ENCODE results near the gene PSG7. TPM values are rescaled to one million over a fixed set of nuclear protein-coding genes. Genes with fewer than 3 reads are reported as not detected.
"Not testable (repeated sequence)": the region's sequence is repeated elsewhere in the genome, so short reads cannot be mapped to it uniquely, and the experiment has no call there.

Gene PSG7
- not detected for polyA plus RNA-seq (2012; ENCODE audit: missing spikeins)

GRCh38 chr19:42937107-42937506, at the start of gene PSG7:
PSG7 (minus strand) TSS chr19:42937207; CDS start chr19:42937076, 131 bp downstream.
- FAIRE-seq; DNase-seq (ENCODE audit: insufficient read length): not testable (repeated sequence)

DNA sequence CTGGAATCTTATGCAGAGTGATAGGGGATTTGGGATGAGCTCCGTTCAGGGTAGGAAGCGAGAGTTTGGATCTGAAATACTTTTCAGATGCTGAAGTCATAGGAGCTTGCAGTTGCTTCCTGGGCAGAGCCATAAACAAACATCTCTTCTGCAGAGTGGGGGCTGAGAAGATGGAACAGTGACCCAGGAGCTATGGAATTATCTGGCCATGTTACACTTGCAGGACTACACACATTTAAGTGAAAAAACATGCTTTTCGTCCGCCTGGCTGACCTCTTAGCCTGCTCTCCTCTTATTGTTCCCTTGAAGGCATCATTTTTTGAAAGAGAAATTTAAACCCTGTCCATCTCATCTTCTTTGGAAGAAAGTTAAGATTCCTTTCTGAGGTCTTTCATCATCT, 48.6 kb upstream of the PSG7 start:
- no peak for TF ChIP-seq TAF1 (IDR thresholded peaks at IDR 0.05; ENCODE audit: borderline replicate concordance, low read depth, low read length)
- TF ChIP-seq POLR2AphosphoS5 (IDR thresholded peaks at IDR 0.05; ENCODE audit: low read depth, low read length) = no peak
- no peak for TF ChIP-seq POLR2A (IDR thresholded peaks at IDR 0.05; ENCODE audit: low read depth, low read length)
- FAIRE-seq (no peak), DNase-seq (ENCODE audit: insufficient read length) (no peak)

GRCh38 chr19:42982111-42982510, 45.1 kb upstream of the PSG7 start:
- FAIRE-seq; DNase-seq (ENCODE audit: insufficient read length): not testable (repeated sequence)

DNA sequence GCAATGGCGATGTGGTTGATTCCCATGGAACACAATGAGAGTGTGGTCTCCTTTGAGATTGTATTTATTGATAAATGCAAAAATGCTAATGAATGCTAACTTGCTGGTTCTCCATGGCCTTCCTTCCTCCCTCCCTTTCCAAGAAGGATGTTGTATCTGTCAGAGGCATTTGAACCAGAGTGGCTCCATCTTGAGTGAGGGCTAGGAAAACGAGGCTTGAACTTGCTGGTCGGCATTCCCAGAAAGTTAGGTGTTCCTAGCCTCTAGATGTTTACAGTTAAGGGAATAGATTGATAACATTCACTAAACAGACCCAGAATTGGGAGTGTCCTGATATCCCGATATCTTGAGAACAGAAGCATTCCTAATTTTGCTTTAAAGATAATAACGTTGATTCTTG, 34.4 kb upstream of the PSG7 start:
- FAIRE-seq; DNase-seq (ENCODE audit: insufficient read length): not testable (repeated sequence)

- no peak for DNase-seq (ENCODE audit: insufficient read length)
- no peak for FAIRE-seq
- no peak for TF ChIP-seq TAF1 (IDR thresholded peaks at IDR 0.05; ENCODE audit: borderline replicate concordance, low read depth, low read length)
- TF ChIP-seq POLR2AphosphoS5 (IDR thresholded peaks at IDR 0.05; ENCODE audit: low read depth, low read length) = no peak
- no peak for TF ChIP-seq POLR2A (IDR thresholded peaks at IDR 0.05; ENCODE audit: low read depth, low read length)
These were observed 28.2 kb upstream of the PSG7 start for GRCh38 chr19:42965176-42965575.

- DNase-seq (ENCODE audit: insufficient read length) (no peak), FAIRE-seq (no peak)
- TF ChIP-seq TAF1 (IDR thresholded peaks at IDR 0.05; ENCODE audit: borderline replicate concordance, low read depth, low read length) (no peak), POLR2A (IDR thresholded peaks at IDR 0.05; ENCODE audit: low read depth, low read length) (no peak), POLR2AphosphoS5 (IDR thresholded peaks at IDR 0.05; ENCODE audit: low read depth, low read length) (no peak)
These were observed 24.1 kb upstream of the PSG7 start for GRCh38 chr19:42961119-42961518.

DNA sequence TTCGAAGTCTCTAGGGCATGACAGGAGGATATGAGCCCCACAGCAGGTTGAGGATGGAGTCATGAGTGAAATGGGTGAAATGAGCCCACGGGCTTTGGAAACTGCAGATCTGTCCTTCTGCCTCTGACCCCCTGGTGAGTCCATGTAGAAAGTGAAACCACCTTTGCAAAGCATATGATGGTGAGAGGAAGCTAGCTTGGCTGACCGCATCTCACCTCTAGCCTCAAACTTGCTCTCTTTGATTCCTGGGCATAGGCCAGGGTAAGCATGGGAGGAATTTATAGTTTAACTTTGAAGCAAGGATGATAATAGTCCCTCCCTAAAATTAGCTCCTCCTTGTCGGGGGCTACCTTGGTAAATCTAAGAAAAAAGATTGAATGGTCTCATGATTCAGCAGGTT, 15.1 kb upstream of the PSG7 start:
- DNase-seq (ENCODE audit: insufficient read length); FAIRE-seq: not testable (repeated sequence)

DNA sequence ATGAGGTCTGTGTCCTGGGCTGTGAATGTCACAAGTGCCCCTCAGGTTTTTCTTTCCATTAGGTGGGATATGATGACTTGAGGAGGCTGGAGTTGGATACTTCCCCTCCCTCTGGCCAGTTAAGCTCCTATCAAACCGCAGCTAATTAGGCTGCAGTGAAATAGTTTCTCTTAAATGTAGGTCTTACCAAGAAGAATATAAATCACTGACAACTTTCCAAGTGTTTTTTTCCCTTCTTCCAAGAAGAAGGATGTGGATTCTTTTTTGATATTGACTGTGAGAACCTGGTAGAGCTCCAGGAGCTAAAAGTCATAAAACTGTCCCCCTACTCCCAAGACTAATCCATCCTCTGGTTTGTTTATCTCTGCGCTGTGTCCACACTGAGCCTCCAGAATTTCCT, 14.5 kb upstream of the PSG7 start:
- not testable (repeated sequence) for DNase-seq (ENCODE audit: insufficient read length); FAIRE-seq

DNA sequence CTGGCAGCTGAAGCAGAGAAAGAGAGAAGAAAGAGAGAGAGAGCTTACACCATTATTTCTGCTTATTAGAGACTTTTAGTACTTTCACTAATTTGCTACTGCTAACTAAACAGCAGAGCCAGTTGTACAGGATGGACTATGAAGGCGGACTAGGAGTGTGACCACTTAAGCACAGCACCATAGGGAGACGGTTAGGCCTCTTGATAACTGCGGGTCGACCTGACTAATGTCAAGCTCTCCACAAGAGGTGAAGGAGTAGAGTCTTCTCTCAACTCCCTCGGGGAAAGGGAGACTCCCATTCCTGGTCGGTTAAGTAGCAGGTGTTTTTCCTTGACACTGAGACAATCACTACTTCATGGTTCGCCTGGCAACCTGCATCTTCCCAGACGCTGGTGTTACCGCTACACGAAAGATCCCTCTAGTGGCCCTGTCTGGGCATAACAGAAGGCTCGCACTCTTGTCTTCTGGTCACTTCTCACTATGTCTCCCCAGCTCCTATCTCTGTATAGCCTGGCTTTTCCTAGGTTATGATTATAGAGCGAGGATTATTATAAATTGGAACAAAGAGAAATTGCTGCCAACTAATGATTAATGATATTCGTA, 5.3 kb upstream of the PSG7 start:
- no peak for DNase-seq (ENCODE audit: insufficient read length)
- TF ChIP-seq TAF1 (IDR thresholded peaks at IDR 0.05; ENCODE audit: borderline replicate concordance, low read depth, low read length) (no peak), POLR2A (IDR thresholded peaks at IDR 0.05; ENCODE audit: low read depth, low read length) (no peak), POLR2AphosphoS5 (IDR thresholded peaks at IDR 0.05; ENCODE audit: low read depth, low read length) (no peak)
- no peak for FAIRE-seq

- DNase-seq (ENCODE audit: insufficient read length); FAIRE-seq: not testable (repeated sequence)
These were observed 2.3 kb downstream of the PSG7 start for GRCh38 chr19:42934726-42935125.

- not testable (repeated sequence) for DNase-seq (ENCODE audit: insufficient read length); FAIRE-seq
These were observed 2.8 kb downstream of the PSG7 start for GRCh38 chr19:42934183-42934582.

- not testable (repeated sequence) for FAIRE-seq; DNase-seq (ENCODE audit: insufficient read length)
These were observed 3.6 kb downstream of the PSG7 start for GRCh38 chr19:42933412-42933811.

GRCh38 chr19:42932485-42933101, 4.4 kb downstream of the PSG7 start:
- DNase-seq (ENCODE audit: insufficient read length); FAIRE-seq: not testable (repeated sequence)

DNA sequence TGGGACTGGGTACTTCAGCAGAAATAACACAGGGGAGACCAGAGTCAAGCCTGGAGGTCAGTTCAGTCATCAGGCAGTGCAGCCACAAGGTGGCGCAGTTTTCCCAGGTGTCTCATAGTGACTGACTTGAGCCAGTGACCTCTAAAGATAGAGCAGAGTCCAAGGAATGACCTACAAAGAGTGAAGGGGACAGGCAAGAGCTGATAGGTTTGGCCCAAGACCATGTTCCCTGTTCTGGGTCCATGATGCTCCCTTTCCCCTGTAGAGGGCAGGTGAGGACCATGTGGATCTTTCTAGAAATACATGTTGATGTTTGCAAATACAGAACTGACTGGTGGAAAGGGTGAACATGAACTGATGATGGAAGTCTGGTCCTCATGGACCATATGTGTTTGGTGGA, 6.8 kb downstream of the PSG7 start:
- FAIRE-seq; DNase-seq (ENCODE audit: insufficient read length): not testable (repeated sequence)

DNA sequence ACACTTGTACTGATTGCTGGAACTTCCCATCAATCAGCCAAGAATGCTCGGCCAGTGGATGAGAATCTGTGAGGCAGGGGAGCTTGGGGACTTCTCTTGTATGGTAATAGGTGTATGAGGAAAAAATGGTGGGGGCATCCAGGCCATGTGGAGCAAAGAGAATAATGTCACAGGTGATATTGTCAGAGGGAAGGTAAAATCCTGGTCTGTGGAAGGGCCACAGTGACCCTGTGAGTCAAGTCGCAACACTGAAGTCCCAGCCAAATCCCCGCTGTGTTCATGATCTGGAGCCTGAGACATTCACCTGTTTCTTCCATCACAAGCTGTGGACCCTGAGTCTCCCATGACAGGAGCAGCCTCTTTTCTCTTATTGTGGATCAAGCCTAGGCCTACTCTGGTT, 8.1 kb downstream of the PSG7 start:
- FAIRE-seq = no peak
- no peak for TF ChIP-seq TAF1 (IDR thresholded peaks at IDR 0.05; ENCODE audit: borderline replicate concordance, low read depth, low read length)
- no peak for TF ChIP-seq POLR2A (IDR thresholded peaks at IDR 0.05; ENCODE audit: low read depth, low read length)
- no peak for TF ChIP-seq POLR2AphosphoS5 (IDR thresholded peaks at IDR 0.05; ENCODE audit: low read depth, low read length)

More for the DNA sequence above, 8.1 kb downstream of the PSG7 start:
- DNase-seq (ENCODE audit: insufficient read length) = no peak

Measured in GM12892 (cell line).